Loucy (cell line): ENCODE results near the gene NF1.
"Not testable (repeated sequence)": the region's sequence is repeated elsewhere in the genome, so short reads cannot be mapped to it uniquely, and the experiment has no call there.

Source experiments
- H2AFZ ChIP-seq: fragments of 200-600 bp; sonication (generic); 2 replicates; pipeline ENCODE4 v1.6.0; 2016; ENCODE audit warnings: antibody characterized with exemption, mild to moderate bottlenecking, low read length, moderate library complexity
- H3F3A ChIP-seq: fragments of 200-600 bp; 2 replicates; pipeline ENCODE4 v1.6.0; 2016; ENCODE audit warnings: antibody characterized with exemption, low read depth, mild to moderate bottlenecking
- H3K27me3 ChIP-seq: fragments of 200-600 bp; sonication (generic); 2 replicates; pipeline ENCODE4 v1.6.1; 2014; ENCODE audit warnings: low read length, mild to moderate bottlenecking; ENCODE audit not compliant: insufficient read depth, poor library complexity, severe bottlenecking
- H3K36me3 ChIP-seq: fragments of 200-600 bp; sonication (generic); 2 replicates; pipeline ENCODE4 v1.6.1; 2016; ENCODE audit warnings: low read length; ENCODE audit not compliant: insufficient read depth
- H3K4me1 ChIP-seq: fragments of 200-600 bp; sonication (generic); 2 replicates; pipeline ENCODE4 v1.5.1; 2014; ENCODE audit warnings: low read length, mild to moderate bottlenecking; ENCODE audit not compliant: insufficient read depth, poor library complexity, severe bottlenecking
- H3K4me2 ChIP-seq: fragments of 200-600 bp; sonication (generic); 2 replicates; pipeline ENCODE4 v1.6.0; 2014; ENCODE audit warnings: antibody characterized with exemption, low read length, low read depth, mild to moderate bottlenecking; ENCODE audit not compliant: poor library complexity, severe bottlenecking
- H3K4me3 ChIP-seq: fragments of 200-600 bp; sonication (generic); 2 replicates; pipeline ENCODE4 v1.5.1; 2014; ENCODE audit warnings: low read length, mild to moderate bottlenecking, mixed read lengths; ENCODE audit not compliant: poor library complexity, severe bottlenecking
- H3K79me2 ChIP-seq: fragments of 200-600 bp; sonication (generic); 2 replicates; pipeline ENCODE4 v1.6.1; 2014; ENCODE audit warnings: low read length; ENCODE audit not compliant: insufficient read depth
- H3K9ac ChIP-seq: fragments of 200-600 bp; sonication (generic); 2 replicates; pipeline ENCODE4 v1.6.0; 2014; ENCODE audit warnings: mild to moderate bottlenecking, low read depth, low read length, moderate library complexity; ENCODE audit not compliant: poor library complexity, severe bottlenecking
- H3K9me2 ChIP-seq: fragments of 200-600 bp; sonication (generic); replicated peaks from 2 replicates; pipeline ENCODE4 v1.6.1; 2016; ENCODE audit warnings: low read depth, low read length, mixed read lengths
- H3K9me3 ChIP-seq: fragments of 200-600 bp; sonication (generic); 2 replicates; pipeline ENCODE4 v1.6.1; 2014; ENCODE audit warnings: mild to moderate bottlenecking, antibody characterized with exemption, low read length, low read depth; ENCODE audit not compliant: insufficient read depth
- H4K20me1 ChIP-seq: fragments of 200-600 bp; sonication (generic); 2 replicates; pipeline ENCODE4 v1.6.0; 2014; ENCODE audit warnings: antibody characterized with exemption, low read length, mild to moderate bottlenecking; ENCODE audit not compliant: insufficient read depth, poor library complexity, severe bottlenecking
- CTCF ChIP-seq: fragments of 200-600 bp; sonication (generic); conservative IDR thresholded peaks from 2 replicates; pipeline ENCODE4 v1.5.1; 2014; ENCODE audit warnings: mild to moderate bottlenecking, antibody characterized with exemption, low read length
- EZH2phosphoT487 ChIP-seq: fragments of 200-600 bp; IDR thresholded peaks from 2 replicates; pipeline ENCODE4 v1.6.1; 2018; ENCODE audit warnings: antibody characterized with exemption, mild to moderate bottlenecking, moderate library complexity, borderline replicate concordance

Gene NF1

GRCh38 chr17:31172388-31172787, 77.6 kb downstream of the NF1 start:
- H3K4me1 ChIP-seq, result no peaks in the 10 kb centered on the region
- H3K4me3 ChIP-seq, result no peak overlapping the region
- H4K20me1 ChIP-seq, result no peaks in the 10 kb centered on the region
- H3K36me3 ChIP-seq, result peaks cover 11% of the 10 kb centered on the region; the same call in 1 of the 2 replicates
- H3K9me3 ChIP-seq, result no peaks in the 10 kb centered on the region
- no peak overlapping the region for H2AFZ ChIP-seq
- H3K9me2 ChIP-seq, result no peaks in the 10 kb centered on the region
- no peaks in the 10 kb centered on the region for H3K79me2 ChIP-seq
- TF ChIP-seq EZH2phosphoT487, result no peak
- TF ChIP-seq CTCF, result no peak
- H3K4me2 ChIP-seq, result no peak overlapping the region
- H3F3A ChIP-seq, result no peaks in the 10 kb centered on the region
- no peaks in the 10 kb centered on the region for H3K27me3 ChIP-seq
- H3K9ac ChIP-seq, result no peak overlapping the region

GRCh38 chr17:31174215-31174614, 79.4 kb downstream of the NF1 start:
- H3F3A ChIP-seq, result no peaks in the 10 kb centered on the region
- H3K4me2 ChIP-seq, result no peak overlapping the region
- H3K9ac ChIP-seq, result no peak overlapping the region
- H3K36me3 ChIP-seq, result peaks cover 11% of the 10 kb centered on the region; the same call in 1 of the 2 replicates
- H4K20me1 ChIP-seq, result no peaks in the 10 kb centered on the region
- H3K79me2 ChIP-seq, result no peaks in the 10 kb centered on the region
- no peak overlapping the region for H3K4me3 ChIP-seq
- TF ChIP-seq EZH2phosphoT487, result no peak
- no peak for TF ChIP-seq CTCF
- no peaks in the 10 kb centered on the region for H3K9me2 ChIP-seq
- H3K9me3 ChIP-seq, result no peaks in the 10 kb centered on the region
- H2AFZ ChIP-seq, result no peak overlapping the region
- H3K27me3 ChIP-seq, result no peaks in the 10 kb centered on the region
- H3K4me1 ChIP-seq, result no peaks in the 10 kb centered on the region

- no peak overlapping the region for H3K4me2 ChIP-seq
- H4K20me1 ChIP-seq, result no peaks in the 10 kb centered on the region
- no peaks in the 10 kb centered on the region for H3K4me1 ChIP-seq
- H3K4me3 ChIP-seq, result no peak overlapping the region
- TF ChIP-seq CTCF (no peak), EZH2phosphoT487 (no peak)
- no peaks in the 10 kb centered on the region for H3K9me3 ChIP-seq
- H3K9ac ChIP-seq, result no peak overlapping the region
- peaks cover 6% of the 10 kb centered on the region; the same call in 1 of the 2 replicates for H3K36me3 ChIP-seq
- H3F3A ChIP-seq, result no peaks in the 10 kb centered on the region
- no peak overlapping the region for H2AFZ ChIP-seq
- H3K79me2 ChIP-seq, result no peaks in the 10 kb centered on the region
- no peaks in the 10 kb centered on the region for H3K9me2 ChIP-seq
- H3K27me3 ChIP-seq, result no peaks in the 10 kb centered on the region
These were observed 80.5 kb downstream of the NF1 start for GRCh38 chr17:31175237-31175636.

- not testable (repeated sequence) for H3K4me3 ChIP-seq, H2AFZ ChIP-seq, H4K20me1 ChIP-seq, H3K9me2 ChIP-seq, H3F3A ChIP-seq, H3K9me3 ChIP-seq, H3K36me3 ChIP-seq, H3K79me2 ChIP-seq, H3K9ac ChIP-seq, H3K4me2 ChIP-seq, H3K4me1 ChIP-seq, H3K27me3 ChIP-seq
These were observed 81.4 kb downstream of the NF1 start for GRCh38 chr17:31176143-31176542.

- H3K4me3 ChIP-seq, H2AFZ ChIP-seq, H3K9me2 ChIP-seq, H3K4me1 ChIP-seq, H3K4me2 ChIP-seq, H3F3A ChIP-seq, H3K9ac ChIP-seq, H3K9me3 ChIP-seq, H3K79me2 ChIP-seq, H3K27me3 ChIP-seq, H4K20me1 ChIP-seq: not testable (repeated sequence)
- H3K36me3 ChIP-seq, result peaks cover 13% of the 10 kb centered on the region; the same call in 1 of the 2 replicates
These were observed 84.2 kb downstream of the NF1 start for GRCh38 chr17:31178951-31179350.
